GM21360 (cell line): ENCODE data around the gene B3GALT6.
A peak's percentile ranks its signal among the peaks of the same experiment; 100 is the strongest.

Experiments
- ATAC-seq: cut with Tn5 transposase; IDR thresholded peaks from one replicate; pipeline ENCODE4 v1.9.1; 2021; ENCODE audit warnings: mild to moderate bottlenecking, moderate library complexity; ENCODE audit not compliant: unreplicated experiment

The B3GALT6 gene

GRCh38 chr1:1200876-1201810, 30.9 kb upstream of the B3GALT6 start:
- ATAC-seq: peak; percentile 54

- ATAC-seq: no peak
Measured at GRCh38 chr1:1202831-1203560, 29.0 kb upstream of the B3GALT6 start.

- no peak for ATAC-seq
Measured at GRCh38 chr1:1203561-1204424, 28.2 kb upstream of the B3GALT6 start.

GRCh38 chr1:1204425-1204920, 27.6 kb upstream of the B3GALT6 start:
- ATAC-seq: no peak

- ATAC-seq: no peak
Measured at GRCh38 chr1:1204998-1205768, 26.9 kb upstream of the B3GALT6 start.

- ATAC-seq: no peak
Measured at GRCh38 chr1:1205769-1206375, 26.2 kb upstream of the B3GALT6 start.

- no peak for ATAC-seq
Measured at GRCh38 chr1:1206376-1206965, 25.6 kb upstream of the B3GALT6 start, which contains the start of gene TNFRSF18. TSS of gene TNFRSF18 (minus strand) at chr1:1206592. CDS start at chr1:1206571, 21 bp downstream.

- no peak for ATAC-seq
Measured at GRCh38 chr1:1206966-1207531, 25.0 kb upstream of the B3GALT6 start.

- no peak for ATAC-seq
Measured at GRCh38 chr1:1207571-1207892, 24.5 kb upstream of the B3GALT6 start.

- ATAC-seq: no peak
Measured at GRCh38 chr1:1208713-1209433, 23.2 kb upstream of the B3GALT6 start.

- no peak for ATAC-seq
Measured at GRCh38 chr1:1210726-1211540, 21.1 kb upstream of the B3GALT6 start.

- no peak for ATAC-seq
Measured at GRCh38 chr1:1211541-1212441, 20.2 kb upstream of the B3GALT6 start.

GRCh38 chr1:1212780-1213344, 19.2 kb upstream of the B3GALT6 start:
- ATAC-seq: no peak

- ATAC-seq: no peak
Measured at GRCh38 chr1:1213345-1214265, 18.4 kb upstream of the B3GALT6 start, which contains the start of gene TNFRSF4. TSS of gene TNFRSF4 (minus strand) at chr1:1214153. CDS start at chr1:1214127, 26 bp downstream.

- ATAC-seq: no peak
Measured at GRCh38 chr1:1215080-1215676, 16.9 kb upstream of the B3GALT6 start.
